HepG2 (cell line): ENCODE measurements around the gene FAM216A. TPM values are rescaled to one million over a fixed set of nuclear protein-coding genes. Genes with fewer than 3 reads are reported as not detected.

ENCODE experiments used
- ARID3A ChIP-seq: IDR thresholded peaks from 2 replicates; pipeline ENCODE4 v1.6.1; 2012; ENCODE audit warnings: low read depth, low read length, improper control_type of control experiment
- CEBPB ChIP-seq: IDR thresholded peaks from 2 replicates; pipeline ENCODE4 v1.6.1; 2011; ENCODE audit warnings: low read depth, low read length, improper control_type of control experiment, borderline replicate concordance
- CHCHD3 ChIP-seq: sonication (generic); formaldehyde crosslinking; IDR thresholded peaks from 2 replicates; pipeline ENCODE4 v1.8.0; 2022; ENCODE audit warnings: mild to moderate bottlenecking, missing genetic modification reagents, moderate library complexity
- FOXA1 ChIP-seq, 2 experiments: fragments of 450-650 bp in 1 of 2; sonication (generic) in 1 of 2; formaldehyde crosslinking in 1 of 2; IDR thresholded peaks; 2 replicates each; pipeline versions ENCODE4 v1.4.0 to v1.6.1; 2016 to 2020; ENCODE audit warnings: missing genetic modification reagents in 1 of 2
- FOXA3 ChIP-seq: IDR thresholded peaks from 2 replicates; pipeline ENCODE4 v1.6.1; 2016; ENCODE audit warnings: missing genetic modification reagents, missing compliant biosample characterization
- FOXK2 ChIP-seq: fragments of 450-650 bp; IDR thresholded peaks from 2 replicates; pipeline ENCODE4 v1.6.1; 2016
- GATAD2A ChIP-seq: IDR thresholded peaks from 2 replicates; pipeline ENCODE4 v1.6.1; 2016
- HNF4G ChIP-seq, 2 experiments: sonication (generic) in 1 of 2; formaldehyde crosslinking in 1 of 2; IDR thresholded peaks; 2 replicates each; pipeline versions ENCODE4 v1.4.0 to v1.6.1; 2011 to 2020; ENCODE audit warnings: borderline replicate concordance in 2 of 2, low read depth in 2 of 2, mild to moderate bottlenecking in 2 of 2, low read length in 1 of 2, missing genetic modification reagents in 1 of 2, moderate library complexity in 1 of 2
- MAFF ChIP-seq: IDR thresholded peaks from 2 replicates; pipeline ENCODE4 v1.6.1; 2011; ENCODE audit warnings: low read depth, low read length, improper control_type of control experiment
- RARA ChIP-seq: IDR thresholded peaks from 2 replicates; pipeline ENCODE4 v1.6.1; 2016; ENCODE audit warnings: missing genetic modification reagents, missing compliant biosample characterization
- SAP130 ChIP-seq: IDR thresholded peaks from 2 replicates; pipeline ENCODE4 v1.6.1; 2016; ENCODE audit warnings: low read depth
- TEAD3 ChIP-seq: optimal IDR thresholded peaks from 2 replicates; pipeline ENCODE3; 2016; ENCODE audit warnings: borderline replicate concordance
- TGIF2 ChIP-seq: IDR thresholded peaks from 2 replicates; pipeline ENCODE4 v1.6.1; 2016; ENCODE audit warnings: control low read depth, missing compliant biosample characterization
- ZBTB38 ChIP-seq: sonication (generic); formaldehyde crosslinking; IDR thresholded peaks from 2 replicates; pipeline ENCODE4 v1.5.1; 2020; ENCODE audit warnings: mild to moderate bottlenecking, missing genetic modification reagents
- ZC3H4 ChIP-seq: sonication (generic); formaldehyde crosslinking; IDR thresholded peaks from 2 replicates; pipeline ENCODE4 v1.4.0; 2020; ENCODE audit warnings: missing genetic modification reagents, borderline replicate concordance
- polyA plus RNA-seq, 8 experiments: library from polyadenylated mRNA; depleted of rRNA in 3 of 8; stranded (reverse) in 7 of 8; unstranded in 1 of 8; fragments of >200 nt; fragmentation: Illumina TruSeq in 4 of 8; extraction: Trizol in 4 of 8; gene quantifications; 2 replicates each; pipeline versions ENCODE4 v1.2.1 to v1.2.3, GENCODE V29; 2011 to 2016; ENCODE audit warnings: low read depth in 4 of 8, missing spikeins in 1 of 8, mixed read lengths in 1 of 8; ENCODE audit not compliant: insufficient read depth in 1 of 8
- total RNA-seq, 5 experiments: library from RNA; depleted of rRNA; stranded (reverse); fragments of >200 nt; fragmentation: Illumina TruSeq; extraction: Trizol; gene quantifications; 2 replicates each; pipeline ENCODE4 v1.2.3, GENCODE V29; 2016; ENCODE audit warnings: low read depth in 1 of 5
- TF ChIP-seq, protein P1 (sequence below): sonication (generic); formaldehyde crosslinking; IDR thresholded peaks from 2 replicates; pipeline ENCODE4 v1.5.1; 2020; ENCODE audit warnings: mild to moderate bottlenecking, missing genetic modification reagents, borderline replicate concordance
- TF ChIP-seq, protein P2 (sequence below): IDR thresholded peaks from 2 replicates; pipeline ENCODE4 v1.4.0; 2020; ENCODE audit warnings: mild to moderate bottlenecking, missing genetic modification reagents
- TF ChIP-seq, protein P3 (sequence below): IDR thresholded peaks from 2 replicates; pipeline ENCODE4 v1.6.1; 2016; ENCODE audit warnings: low read depth

FAM216A gene
- total and polyA plus RNA-seq, 2 of the 13 experiments (the other 11 are each of a cell fraction or from before 2014, with no cell fraction given) = 20.3 to 31.2 TPM

- TF ChIP-seq, protein P1, sequence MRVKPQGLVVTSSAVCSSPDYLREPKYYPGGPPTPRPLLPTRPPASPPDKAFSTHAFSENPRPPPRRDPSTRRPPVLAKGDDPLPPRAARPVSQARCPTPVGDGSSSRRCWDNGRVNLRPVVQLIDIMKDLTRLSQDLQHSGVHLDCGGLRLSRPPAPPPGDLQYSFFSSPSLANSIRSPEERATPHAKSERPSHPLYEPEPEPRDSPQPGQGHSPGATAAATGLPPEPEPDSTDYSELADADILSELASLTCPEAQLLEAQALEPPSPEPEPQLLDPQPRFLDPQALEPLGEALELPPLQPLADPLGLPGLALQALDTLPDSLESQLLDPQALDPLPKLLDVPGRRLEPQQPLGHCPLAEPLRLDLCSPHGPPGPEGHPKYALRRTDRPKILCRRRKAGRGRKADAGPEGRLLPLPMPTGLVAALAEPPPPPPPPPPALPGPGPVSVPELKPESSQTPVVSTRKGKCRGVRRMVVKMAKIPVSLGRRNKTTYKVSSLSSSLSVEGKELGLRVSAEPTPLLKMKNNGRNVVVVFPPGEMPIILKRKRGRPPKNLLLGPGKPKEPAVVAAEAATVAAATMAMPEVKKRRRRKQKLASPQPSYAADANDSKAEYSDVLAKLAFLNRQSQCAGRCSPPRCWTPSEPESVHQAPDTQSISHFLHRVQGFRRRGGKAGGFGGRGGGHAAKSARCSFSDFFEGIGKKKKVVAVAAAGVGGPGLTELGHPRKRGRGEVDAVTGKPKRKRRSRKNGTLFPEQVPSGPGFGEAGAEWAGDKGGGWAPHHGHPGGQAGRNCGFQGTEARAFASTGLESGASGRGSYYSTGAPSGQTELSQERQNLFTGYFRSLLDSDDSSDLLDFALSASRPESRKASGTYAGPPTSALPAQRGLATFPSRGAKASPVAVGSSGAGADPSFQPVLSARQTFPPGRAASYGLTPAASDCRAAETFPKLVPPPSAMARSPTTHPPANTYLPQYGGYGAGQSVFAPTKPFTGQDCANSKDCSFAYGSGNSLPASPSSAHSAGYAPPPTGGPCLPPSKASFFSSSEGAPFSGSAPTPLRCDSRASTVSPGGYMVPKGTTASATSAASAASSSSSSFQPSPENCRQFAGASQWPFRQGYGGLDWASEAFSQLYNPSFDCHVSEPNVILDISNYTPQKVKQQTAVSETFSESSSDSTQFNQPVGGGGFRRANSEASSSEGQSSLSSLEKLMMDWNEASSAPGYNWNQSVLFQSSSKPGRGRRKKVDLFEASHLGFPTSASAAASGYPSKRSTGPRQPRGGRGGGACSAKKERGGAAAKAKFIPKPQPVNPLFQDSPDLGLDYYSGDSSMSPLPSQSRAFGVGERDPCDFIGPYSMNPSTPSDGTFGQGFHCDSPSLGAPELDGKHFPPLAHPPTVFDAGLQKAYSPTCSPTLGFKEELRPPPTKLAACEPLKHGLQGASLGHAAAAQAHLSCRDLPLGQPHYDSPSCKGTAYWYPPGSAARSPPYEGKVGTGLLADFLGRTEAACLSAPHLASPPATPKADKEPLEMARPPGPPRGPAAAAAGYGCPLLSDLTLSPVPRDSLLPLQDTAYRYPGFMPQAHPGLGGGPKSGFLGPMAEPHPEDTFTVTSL (CRISPR knock-in tag) = peak; percentile 65; the same call in 1 of the 2 replicates
- TF ChIP-seq HNF4G (IDR thresholded peaks at IDR 0.05; ENCODE audit: borderline replicate concordance, low read depth, low read length) (peak; percentile 38; the same call in 1 of the 2 replicates), HNF4G (CRISPR knock-in tag; IDR thresholded peaks at IDR 0.05; ENCODE audit: borderline replicate concordance, low read depth) (no peak), GATAD2A (CRISPR knock-in tag) (0 out of 2 replicates have a peak, but pooled peaks have one; percentile 16), FOXA1 (IDR thresholded peaks at IDR 0.05) (no peak), FOXA1 (CRISPR knock-in tag; IDR thresholded peaks at IDR 0.05) (peak; percentile 63), RARA (CRISPR knock-in tag) (peak; percentile 28; the same call in 1 of the 2 replicates), ZC3H4 (CRISPR knock-in tag) (no peak), ARID3A (0 out of 2 replicates have a peak, but pooled peaks have one; percentile 33), TGIF2 (no peak), MAFF (0 out of 2 replicates have a peak, but pooled peaks have one; percentile 12), FOXK2 (0 out of 2 replicates have a peak, but pooled peaks have one; percentile 29), FOXA3 (CRISPR knock-in tag) (peak; percentile 87), SAP130 (0 out of 2 replicates have a peak, but pooled peaks have one; percentile 37), CEBPB (no peak), ZBTB38 (no peak), TEAD3 (CRISPR knock-in tag) (peak; percentile 34), CHCHD3 (CRISPR knock-in tag) (no peak)
- TF ChIP-seq, protein P2, sequence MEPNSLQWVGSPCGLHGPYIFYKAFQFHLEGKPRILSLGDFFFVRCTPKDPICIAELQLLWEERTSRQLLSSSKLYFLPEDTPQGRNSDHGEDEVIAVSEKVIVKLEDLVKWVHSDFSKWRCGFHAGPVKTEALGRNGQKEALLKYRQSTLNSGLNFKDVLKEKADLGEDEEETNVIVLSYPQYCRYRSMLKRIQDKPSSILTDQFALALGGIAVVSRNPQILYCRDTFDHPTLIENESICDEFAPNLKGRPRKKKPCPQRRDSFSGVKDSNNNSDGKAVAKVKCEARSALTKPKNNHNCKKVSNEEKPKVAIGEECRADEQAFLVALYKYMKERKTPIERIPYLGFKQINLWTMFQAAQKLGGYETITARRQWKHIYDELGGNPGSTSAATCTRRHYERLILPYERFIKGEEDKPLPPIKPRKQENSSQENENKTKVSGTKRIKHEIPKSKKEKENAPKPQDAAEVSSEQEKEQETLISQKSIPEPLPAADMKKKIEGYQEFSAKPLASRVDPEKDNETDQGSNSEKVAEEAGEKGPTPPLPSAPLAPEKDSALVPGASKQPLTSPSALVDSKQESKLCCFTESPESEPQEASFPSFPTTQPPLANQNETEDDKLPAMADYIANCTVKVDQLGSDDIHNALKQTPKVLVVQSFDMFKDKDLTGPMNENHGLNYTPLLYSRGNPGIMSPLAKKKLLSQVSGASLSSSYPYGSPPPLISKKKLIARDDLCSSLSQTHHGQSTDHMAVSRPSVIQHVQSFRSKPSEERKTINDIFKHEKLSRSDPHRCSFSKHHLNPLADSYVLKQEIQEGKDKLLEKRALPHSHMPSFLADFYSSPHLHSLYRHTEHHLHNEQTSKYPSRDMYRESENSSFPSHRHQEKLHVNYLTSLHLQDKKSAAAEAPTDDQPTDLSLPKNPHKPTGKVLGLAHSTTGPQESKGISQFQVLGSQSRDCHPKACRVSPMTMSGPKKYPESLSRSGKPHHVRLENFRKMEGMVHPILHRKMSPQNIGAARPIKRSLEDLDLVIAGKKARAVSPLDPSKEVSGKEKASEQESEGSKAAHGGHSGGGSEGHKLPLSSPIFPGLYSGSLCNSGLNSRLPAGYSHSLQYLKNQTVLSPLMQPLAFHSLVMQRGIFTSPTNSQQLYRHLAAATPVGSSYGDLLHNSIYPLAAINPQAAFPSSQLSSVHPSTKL = peak; percentile 50; the same call in 1 of the 2 replicates
- TF ChIP-seq, protein P3, sequence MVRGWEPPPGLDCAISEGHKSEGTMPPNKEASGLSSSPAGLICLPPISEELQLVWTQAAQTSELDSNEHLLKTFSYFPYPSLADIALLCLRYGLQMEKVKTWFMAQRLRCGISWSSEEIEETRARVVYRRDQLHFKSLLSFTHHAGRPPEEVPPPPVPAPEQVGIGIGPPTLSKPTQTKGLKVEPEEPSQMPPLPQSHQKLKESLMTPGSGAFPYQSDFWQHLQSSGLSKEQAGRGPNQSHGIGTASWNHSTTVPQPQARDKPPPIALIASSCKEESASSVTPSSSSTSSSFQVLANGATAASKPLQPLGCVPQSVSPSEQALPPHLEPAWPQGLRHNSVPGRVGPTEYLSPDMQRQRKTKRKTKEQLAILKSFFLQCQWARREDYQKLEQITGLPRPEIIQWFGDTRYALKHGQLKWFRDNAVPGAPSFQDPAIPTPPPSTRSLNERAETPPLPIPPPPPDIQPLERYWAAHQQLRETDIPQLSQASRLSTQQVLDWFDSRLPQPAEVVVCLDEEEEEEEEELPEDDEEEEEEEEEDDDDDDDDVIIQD (CRISPR knock-in tag) = peak; percentile 63; the same call in 1 of the 2 replicates
These were observed 65.0 kb downstream of the FAM216A start (continued) for GRCh38 chr12:110533607-110534006.
